H7 (cell line): ENCODE results near the gene STAT3. TPM values are rescaled to one million over a fixed set of nuclear protein-coding genes. Genes with fewer than 3 reads are reported as not detected.

Source experiments
- DNase-seq: peaks from one replicate; pipeline ENCODE4 v3.0.0; 2012
- H3K27me3 ChIP-seq: 2 replicates; pipeline ENCODE4 v1.6.0; 2011; ENCODE audit warnings: mild to moderate bottlenecking, low read length; ENCODE audit not compliant: control insufficient read depth, insufficient read depth
- H3K36me3 ChIP-seq: replicated peaks from 2 replicates; pipeline ENCODE4 v1.5.1; 2011; ENCODE audit warnings: low read length; ENCODE audit not compliant: control insufficient read depth, insufficient read depth
- H3K4me3 ChIP-seq: 2 replicates; pipeline ENCODE4 v1.5.1; 2011; ENCODE audit warnings: low read depth, mild to moderate bottlenecking, control low read depth, low read length, moderate library complexity; ENCODE audit not compliant: insufficient read depth
- total RNA-seq: library from RNA; depleted of rRNA; stranded (reverse); fragments of >200 nt; shearing (Covaris generic); gene quantifications from 2 replicates; pipeline ENCODE4 v1.2.3, GENCODE V29; 2014

The STAT3 gene
- total RNA-seq, 1 experiment from 2014 or later: 54.6 TPM

DNA sequence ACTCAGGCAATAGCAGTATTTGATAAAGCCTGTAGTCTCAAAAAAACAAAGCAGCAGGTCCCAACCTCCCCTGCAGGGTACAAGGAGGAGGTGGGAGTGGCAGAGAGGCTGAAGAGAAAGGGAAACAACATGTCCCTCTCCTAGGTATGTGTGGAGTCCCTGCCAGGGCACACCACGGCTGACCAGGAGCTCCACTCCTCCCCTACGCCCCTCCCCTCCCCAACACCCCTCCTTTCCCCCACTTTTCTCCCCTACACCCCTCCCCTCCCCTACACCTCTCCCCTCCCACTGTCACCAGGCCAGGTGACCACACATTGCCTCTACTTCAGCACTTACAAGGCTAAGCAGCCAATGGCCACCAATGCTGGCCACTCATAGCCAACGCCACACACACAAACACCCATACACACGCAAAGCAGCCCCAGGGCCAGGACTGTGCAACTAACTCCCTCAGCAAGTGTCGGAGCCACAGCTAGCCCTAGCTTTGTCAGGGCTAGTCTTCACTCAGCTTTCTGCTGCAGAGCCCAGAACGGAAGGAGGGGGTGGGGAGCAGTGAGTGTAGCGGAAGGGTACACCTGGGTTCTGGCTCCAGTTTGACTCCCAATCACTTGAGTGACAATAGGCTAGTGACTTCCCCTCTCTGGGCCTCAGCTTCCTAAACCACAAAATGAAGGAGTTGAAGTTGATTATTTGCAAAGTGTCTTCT is 26.6 kb upstream of the STAT3 start:
- H3K36me3 ChIP-seq: no peaks in the 10 kb centered on the region
- H3K4me3 ChIP-seq: no peak overlapping the region
- peak; percentile 66 for DNase-seq
- H3K27me3 ChIP-seq: no peaks in the 10 kb centered on the region

DNA sequence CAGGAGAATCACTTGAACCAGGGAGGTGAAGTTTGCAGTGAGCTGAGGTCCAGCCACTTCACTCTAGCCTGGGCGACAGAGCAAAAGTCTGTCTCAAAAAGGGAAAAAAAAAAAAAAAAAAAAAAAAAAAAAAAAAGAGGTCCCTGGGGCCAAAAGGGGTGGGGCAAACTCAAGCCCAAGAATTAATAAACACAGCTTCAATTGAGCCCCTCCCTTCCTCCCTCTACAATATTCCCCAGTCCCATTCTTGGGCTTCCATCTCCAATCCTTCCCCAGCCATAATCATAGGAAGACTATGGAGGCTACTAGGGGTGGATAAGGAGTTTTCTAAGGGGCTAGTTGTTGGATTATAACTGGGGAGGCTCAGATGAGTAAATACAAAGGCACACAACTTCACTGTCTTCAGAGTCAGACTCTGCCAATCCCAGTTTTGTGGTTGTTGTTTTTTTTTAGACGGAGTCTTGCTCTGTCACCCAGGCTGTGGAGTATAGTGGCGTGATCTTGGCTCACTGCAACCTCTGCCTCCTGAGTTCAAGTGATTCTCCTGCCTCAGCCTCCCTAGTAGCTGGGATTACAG is 25.3 kb upstream of the STAT3 start:
- DNase-seq: no peak
- Histone ChIP-seq H3K36me3 (no peaks in the 10 kb centered on the region), H3K4me3 (no peak overlapping the region), H3K27me3 (no peaks in the 10 kb centered on the region)

DNA sequence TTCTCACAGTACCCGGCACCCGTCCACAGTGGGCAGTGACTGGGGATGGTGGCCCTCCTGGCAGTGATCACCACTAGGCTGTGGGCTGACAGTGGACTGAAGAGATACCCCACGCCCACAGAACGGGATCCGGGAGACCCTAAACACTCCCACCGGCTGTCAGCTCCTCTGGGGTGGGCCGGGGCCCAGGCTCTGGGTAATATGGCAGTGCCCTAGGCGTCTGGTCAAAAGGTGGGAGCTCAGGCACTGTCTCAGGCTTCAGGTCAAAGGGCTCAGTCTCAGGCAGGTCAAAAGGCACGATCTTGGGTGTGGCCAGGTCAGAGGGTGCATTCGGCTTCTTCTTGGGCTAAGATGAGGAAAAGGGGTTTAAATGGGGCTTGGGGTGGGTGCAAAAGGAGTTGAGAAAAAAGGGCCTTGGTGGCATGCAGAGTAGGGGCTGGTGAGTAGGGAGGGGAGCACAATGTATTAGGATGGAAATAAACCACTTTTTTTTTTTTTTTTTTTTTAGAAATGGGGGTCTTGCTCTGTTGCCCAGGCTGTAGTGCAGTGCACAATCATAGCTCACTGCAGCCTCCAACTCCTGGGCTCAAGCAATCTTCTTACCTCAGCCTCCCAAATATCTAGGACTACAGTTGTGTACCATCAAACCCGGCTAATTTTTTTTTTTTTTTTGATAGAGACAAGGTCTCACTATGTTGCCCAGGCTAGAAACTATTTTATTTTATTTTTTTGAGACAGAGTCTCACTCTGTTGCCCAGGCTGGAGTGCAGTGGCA is 23.9 kb upstream of the STAT3 start:
- DNase-seq: no peak

DNA sequence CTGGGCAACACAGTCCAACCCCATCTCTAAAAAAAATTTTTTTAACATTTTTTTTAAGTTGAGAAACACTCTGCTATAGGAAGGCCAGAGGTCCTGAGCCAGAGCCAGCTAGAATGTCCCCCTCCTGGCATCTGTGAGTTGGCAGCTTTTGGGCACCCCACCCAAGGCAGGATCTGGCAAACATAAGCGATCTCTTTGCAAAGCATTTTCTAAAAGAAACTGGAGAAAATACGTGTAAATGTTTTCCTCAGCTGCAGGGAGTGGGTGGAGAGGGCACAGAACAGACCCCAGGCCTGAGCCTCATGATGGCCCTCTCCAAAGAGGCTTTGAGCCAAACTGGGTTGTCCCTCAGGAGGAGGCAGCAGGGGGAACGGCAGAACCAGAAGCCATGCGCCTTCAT is 23.1 kb upstream of the STAT3 start:
- no peaks in the 10 kb centered on the region for H3K36me3 ChIP-seq
- H3K4me3 ChIP-seq: no peak overlapping the region
- DNase-seq: no peak
- no peaks in the 10 kb centered on the region for H3K27me3 ChIP-seq

More for the DNA sequence above, 23.9 kb upstream of the STAT3 start:
- Histone ChIP-seq H3K36me3 (no peaks in the 10 kb centered on the region), H3K4me3 (no peak overlapping the region), H3K27me3 (no peaks in the 10 kb centered on the region)

DNA sequence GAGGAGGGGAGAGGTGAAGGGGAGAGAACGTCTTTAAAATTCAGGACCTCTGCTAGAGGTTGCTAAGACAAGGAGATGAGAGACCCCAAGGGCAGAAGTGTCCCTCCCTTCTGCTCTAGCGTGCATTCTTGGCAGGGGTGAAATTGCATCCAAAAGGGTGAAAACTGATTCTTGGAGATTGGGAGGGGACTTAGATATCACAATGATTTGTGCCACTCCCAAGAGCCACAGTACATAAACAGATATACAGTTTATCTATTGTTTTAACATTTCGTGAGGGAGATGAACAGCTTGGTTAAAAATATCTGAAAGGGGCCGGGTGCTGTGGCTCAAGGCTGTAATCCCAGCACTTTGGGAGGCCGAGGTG is 22.1 kb upstream of the STAT3 start:
- Histone ChIP-seq H3K36me3 (no peaks in the 10 kb centered on the region), H3K27me3 (no peaks in the 10 kb centered on the region), H3K4me3 (no peak overlapping the region)
- no peak for DNase-seq

DNA sequence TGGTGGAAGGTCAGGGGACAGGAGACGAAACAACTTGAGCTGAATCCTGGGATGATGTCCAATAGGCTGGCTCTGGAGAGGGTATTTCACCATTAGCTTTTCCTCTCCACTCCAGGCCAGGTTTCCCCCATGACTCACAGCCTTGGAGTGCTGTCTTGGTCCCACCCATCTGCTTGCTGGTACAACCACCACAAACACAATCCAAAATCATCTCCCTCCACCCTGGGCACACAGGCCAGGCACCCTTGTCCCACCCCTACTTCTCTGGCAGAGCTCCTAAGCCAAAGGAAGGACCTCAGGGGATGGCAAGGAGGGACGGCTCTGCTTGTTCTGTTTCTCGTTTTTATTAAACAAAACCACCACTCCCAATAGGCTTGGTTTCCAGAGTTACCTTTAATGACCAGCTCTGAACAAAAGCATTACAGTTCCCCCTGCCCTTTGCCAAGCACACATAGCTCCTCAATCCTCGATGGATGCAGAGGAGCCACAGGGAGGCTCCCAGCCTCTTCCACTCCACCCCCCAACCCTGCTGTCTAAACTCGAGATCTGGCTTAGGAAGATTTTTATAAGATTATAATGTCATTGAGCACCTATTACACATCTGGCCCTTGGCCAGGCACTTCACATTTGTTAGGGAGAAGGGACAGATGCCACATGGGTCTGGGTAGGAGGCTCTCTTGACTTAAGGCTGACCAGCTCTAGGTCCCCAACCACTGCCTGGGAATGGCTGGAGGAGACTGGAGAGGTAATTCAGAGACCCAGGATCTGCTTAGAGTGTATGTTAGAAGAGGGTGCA is 21.5 kb upstream of the STAT3 start:
- no peaks in the 10 kb centered on the region for H3K27me3 ChIP-seq
- DNase-seq: no peak
- no peaks in the 10 kb centered on the region for H3K36me3 ChIP-seq
- no peak overlapping the region for H3K4me3 ChIP-seq

DNA sequence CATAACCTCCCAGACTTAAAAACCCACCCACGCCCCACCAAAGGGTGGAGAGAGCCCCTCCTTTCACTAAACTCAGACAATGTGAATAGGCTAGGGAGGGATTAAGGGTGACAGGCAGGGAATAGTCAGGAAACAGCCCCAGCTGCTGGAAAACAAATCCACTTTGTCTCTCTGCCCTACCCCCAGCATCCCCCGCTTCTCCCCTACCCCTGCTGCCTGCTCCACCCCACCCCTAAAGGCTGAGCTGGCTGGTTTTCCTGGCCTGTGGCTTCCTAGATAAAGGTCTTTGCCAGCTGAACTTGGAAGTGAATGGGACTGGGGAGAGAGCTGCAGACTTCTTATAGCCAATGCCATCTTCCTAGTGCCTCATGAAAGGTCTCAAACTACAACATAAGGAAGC is 19.8 kb upstream of the STAT3 start:
- Histone ChIP-seq H3K36me3 (peaks cover 2% of the 10 kb centered on the region; the same call in 1 of the 2 replicates), H3K4me3 (no peak overlapping the region), H3K27me3 (no peaks in the 10 kb centered on the region)
- DNase-seq: peak; percentile 58

DNA sequence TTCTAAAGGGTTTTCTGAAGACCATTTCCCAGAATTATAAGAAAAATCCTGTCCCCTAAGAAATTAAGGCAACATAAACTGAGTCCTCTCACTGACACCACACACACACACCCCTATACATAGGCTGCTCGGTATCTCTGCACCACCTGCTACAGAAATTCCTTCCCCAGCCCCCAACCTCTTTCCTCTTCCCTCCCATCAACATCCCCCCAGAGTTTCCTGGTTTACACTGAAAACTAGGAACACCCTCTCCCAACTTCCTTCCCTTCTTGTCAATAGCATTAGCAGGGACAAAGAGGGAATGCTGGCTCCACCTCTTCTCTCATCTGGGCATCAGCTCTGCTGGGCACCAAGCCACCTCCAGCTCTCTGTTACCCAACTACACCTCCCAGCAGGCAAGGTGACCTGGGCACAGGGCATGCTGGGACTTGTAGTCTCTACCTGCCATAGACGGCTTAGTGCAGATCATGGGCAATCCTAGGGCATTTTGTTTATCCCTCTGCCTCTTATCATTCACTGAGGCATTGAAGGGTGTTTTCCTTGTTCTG is 19.1 kb upstream of the STAT3 start:
- peak; percentile 85 for DNase-seq
- no peak overlapping the region for H3K4me3 ChIP-seq

DNA sequence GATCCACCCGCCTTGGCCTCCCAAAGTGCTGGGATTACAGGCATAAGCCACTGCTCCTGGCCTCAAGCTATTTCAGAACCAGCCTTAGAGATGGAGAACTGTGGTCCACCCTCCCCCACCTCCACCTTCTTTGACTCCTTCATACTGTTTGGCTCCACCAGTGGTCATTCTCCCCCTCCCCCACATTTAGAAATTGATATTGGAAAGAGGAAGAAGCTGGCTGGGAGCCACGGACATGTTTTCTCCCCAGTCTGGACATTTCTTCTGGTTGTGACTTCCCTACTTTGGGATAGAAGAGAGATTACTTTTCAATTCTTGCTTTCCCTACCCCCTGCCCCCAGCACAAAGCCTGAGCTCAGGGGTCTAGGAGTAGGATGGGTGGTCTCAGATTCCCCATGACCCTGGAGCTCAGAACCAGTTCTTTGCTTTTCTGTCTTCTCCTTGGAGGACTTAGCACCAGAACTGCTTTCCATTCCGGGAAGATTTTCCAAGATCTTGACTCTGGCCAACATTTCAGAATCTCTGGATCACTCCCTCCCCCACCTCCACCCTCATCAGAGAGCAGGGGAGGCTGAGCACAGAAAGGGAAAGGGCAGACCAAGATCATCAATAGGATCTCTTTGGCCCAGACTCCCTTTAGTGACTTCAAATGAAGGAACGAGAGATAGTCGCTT is 18.5 kb upstream of the STAT3 start:
- Histone ChIP-seq H3K27me3 (no peaks in the 10 kb centered on the region), H3K36me3 (peaks cover 2% of the 10 kb centered on the region; the same call in 1 of the 2 replicates), H3K4me3 (no peak overlapping the region)
- DNase-seq: no peak

More for the DNA sequence above, 19.1 kb upstream of the STAT3 start:
- H3K27me3 ChIP-seq: no peaks in the 10 kb centered on the region
- peaks cover 2% of the 10 kb centered on the region; the same call in 1 of the 2 replicates for H3K36me3 ChIP-seq

DNA sequence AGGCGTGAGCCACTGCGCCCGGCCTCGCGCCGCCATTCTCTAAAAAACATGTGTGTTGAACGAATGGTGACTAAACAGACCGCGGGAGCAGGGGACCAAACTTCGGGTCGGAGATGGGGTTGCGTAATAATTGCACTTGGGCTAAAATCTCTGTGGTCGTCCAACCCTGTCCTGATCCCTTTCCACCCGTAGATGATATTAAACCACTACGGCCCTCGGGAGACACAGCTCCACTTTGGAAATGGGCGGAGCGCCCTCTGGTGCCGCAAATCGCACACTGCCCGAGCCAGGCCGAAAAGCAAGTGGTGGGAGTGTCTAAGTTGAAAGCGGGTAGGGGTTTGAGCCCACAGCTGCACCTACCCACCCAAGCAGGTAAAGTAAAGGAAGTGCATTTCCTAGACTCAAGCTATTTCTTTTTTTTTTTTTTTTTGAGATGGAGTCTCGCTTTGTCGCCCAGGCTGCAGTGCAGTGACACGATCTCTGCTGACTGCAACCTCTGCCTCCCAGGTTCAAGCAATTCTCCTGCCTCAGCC is 17.8 kb upstream of the STAT3 start:
- H3K27me3 ChIP-seq: no peaks in the 10 kb centered on the region
- H3K36me3 ChIP-seq: peaks cover 2% of the 10 kb centered on the region; the same call in 1 of the 2 replicates
- peak; percentile 91 for DNase-seq
- H3K4me3 ChIP-seq: no peak overlapping the region

DNA sequence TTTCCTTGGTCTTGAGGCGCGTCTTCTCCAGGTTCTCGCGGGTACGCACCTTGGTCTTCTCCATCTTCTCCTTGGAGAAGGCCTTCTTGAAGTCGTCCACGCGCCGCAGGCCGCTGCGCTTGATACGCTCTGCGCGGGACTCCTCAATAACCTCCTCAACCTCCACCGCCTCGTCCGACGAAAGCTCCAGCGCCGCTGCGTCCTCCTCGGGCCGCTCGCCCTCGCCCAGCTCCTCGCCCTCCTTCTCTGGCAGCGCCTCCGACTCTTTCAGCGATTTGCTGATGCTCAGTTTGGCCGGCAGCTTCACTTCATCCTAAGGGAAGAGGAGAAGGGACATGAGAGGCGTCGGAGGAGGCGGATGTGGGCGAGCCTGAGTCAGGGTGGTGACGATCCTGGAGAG is 16.8 kb upstream of the STAT3 start:
- no peak for DNase-seq
- Histone ChIP-seq H3K36me3 (peaks cover 2% of the 10 kb centered on the region; the same call in 1 of the 2 replicates), H3K27me3 (no peaks in the 10 kb centered on the region), H3K4me3 (no peak overlapping the region)

DNA sequence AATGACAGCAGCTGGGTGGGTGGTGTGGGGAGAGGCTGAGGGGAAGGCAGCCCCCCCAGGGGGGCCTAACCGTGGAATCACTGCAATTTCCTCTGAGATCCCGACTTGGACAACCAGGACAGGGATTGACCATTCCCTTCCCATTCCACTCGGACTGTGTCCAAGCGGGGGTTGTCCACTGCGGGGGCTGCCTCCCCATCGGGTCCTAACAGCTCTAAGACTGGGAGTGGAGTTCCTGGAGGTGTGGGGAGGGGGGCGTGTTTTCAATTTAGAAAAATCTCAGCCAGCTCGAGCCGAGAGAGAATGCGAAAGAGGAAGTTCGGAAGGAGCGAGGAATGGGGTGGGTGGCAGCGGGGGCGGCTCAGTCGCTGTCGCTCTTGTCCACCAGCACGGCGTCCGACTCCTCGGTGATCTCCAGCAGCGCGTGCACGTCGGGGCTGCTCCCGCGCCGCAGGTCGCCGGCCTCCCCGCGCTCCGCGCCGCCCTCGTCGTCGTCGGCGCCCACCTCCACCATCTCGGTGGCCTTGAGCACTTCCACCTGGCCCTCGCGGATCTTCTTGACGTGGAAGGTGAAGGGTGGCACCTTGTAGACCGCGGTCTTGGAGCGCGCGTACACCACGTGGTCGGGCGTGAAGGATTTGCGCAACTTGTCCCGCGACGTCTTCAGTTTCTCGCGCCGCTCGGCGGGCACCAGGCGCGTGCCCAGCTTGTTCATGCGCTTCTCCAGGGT is 16.2 kb upstream of the STAT3 start:
- Histone ChIP-seq H3K36me3 (peaks cover 2% of the 10 kb centered on the region; the same call in 1 of the 2 replicates), H3K4me3 (no peak overlapping the region), H3K27me3 (no peaks in the 10 kb centered on the region)
- DNase-seq: no peak

DNA sequence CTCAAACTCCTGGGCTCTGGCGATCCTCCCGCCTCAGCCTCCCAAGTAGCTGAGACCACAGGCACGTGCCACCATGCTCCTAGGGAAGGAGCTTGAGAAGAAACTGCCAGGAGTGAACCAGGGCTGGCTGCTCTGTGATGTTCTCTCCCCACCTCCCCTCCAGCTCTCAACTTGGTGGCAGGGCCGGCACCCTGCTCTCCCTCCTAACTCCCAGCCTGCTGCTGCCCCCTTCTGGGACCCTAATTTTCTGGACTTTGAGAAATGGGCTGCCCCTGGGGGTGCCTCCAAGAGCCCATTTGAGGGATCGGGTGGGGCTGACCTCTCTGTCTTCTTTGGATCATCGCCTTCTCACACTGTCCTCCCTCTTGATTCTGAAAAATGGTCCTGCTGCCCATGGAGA is 14.9 kb upstream of the STAT3 start:
- Histone ChIP-seq H3K27me3 (no peaks in the 10 kb centered on the region), H3K4me3 (no peak overlapping the region), H3K36me3 (peaks cover 2% of the 10 kb centered on the region; the same call in 1 of the 2 replicates)
- peak; percentile 83 for DNase-seq
